HEK293 (cell line): Measurements from ENCODE around the gene NHLRC1.

ENCODE experiments used
- CTCF ChIA-PET: fragments of 350-600 bp; formaldehyde crosslinking; extraction: SDS; loops from one replicate; lab custom pipeline; 2021; ENCODE audit warnings: antibody characterized with exemption; lab: Yijun Ruan, JAX
- POLR2A ChIA-PET: fragments of 300-600 bp; formaldehyde crosslinking; extraction: SDS; loops from one replicate; lab custom pipeline; 2020; ENCODE audit warnings: antibody characterized with exemption, inconsistent platforms; lab: Yijun Ruan, JAX
- H3K27ac ChIP-seq: fragments of 200-500 bp; sonication (Bioruptor generic); 2 replicates; pipeline ENCODE4 v1.5.1; 2014; ENCODE audit warnings: low read depth, low read length, control low read depth, inconsistent platforms; ENCODE audit errors: extremely low read depth
- H3K36me3 ChIP-seq, 2 experiments: fragments of 200-500 bp in 1 of 2; sonication (Bioruptor generic) in 1 of 2; 1 replicate in 1 of 2; 2 replicates in 1 of 2; pipeline ENCODE4 v1.5.1; 2014 to 2017; ENCODE audit warnings: inconsistent platforms in 2 of 2, low read length in 2 of 2; ENCODE audit not compliant: control insufficient read depth in 2 of 2, insufficient read depth in 1 of 2
- H3K4me1 ChIP-seq: fragments of 200-500 bp; sonication (Bioruptor generic); 2 replicates; pipeline ENCODE4 v1.5.1; 2014; ENCODE audit warnings: mild to moderate bottlenecking, low read length, inconsistent platforms; ENCODE audit not compliant: control insufficient read depth, insufficient read depth
- H3K4me3 ChIP-seq: 2 replicates; pipeline ENCODE4 v1.5.1; 2011; ENCODE audit warnings: low read depth, mild to moderate bottlenecking, control low read depth, low read length, moderate library complexity
- H3K9me3 ChIP-seq: fragments of 200-500 bp; sonication (Bioruptor generic); 2 replicates; pipeline ENCODE4 v1.5.1; 2014; ENCODE audit warnings: low read depth, low read length, inconsistent platforms; ENCODE audit not compliant: control insufficient read depth, insufficient read depth
- MEIS1 ChIP-seq: sonication (generic); formaldehyde crosslinking; IDR thresholded peaks from 2 replicates; pipeline ENCODE4 v1.8.1; 2022; ENCODE audit warnings: missing genetic modification reagents, mild to moderate bottlenecking, borderline replicate concordance
- RBAK ChIP-seq: fragments of 450-650 bp; formaldehyde crosslinking; IDR thresholded peaks from 2 replicates; pipeline ENCODE4 v1.5.1; 2016; ENCODE audit warnings: missing biosample characterization, missing genetic modification characterization
- TRIM28 ChIP-seq: IDR thresholded peaks from 2 replicates; pipeline ENCODE4 v1.6.1; 2011; ENCODE audit warnings: low read length, control low read depth, borderline replicate concordance
- TSHZ1 ChIP-seq: fragments of 450-650 bp; formaldehyde crosslinking; IDR thresholded peaks from 2 replicates; pipeline ENCODE4 v1.5.1; 2016; ENCODE audit warnings: missing biosample characterization, missing genetic modification characterization, borderline replicate concordance
- ZBTB7A ChIP-seq: fragments of 450-650 bp; formaldehyde crosslinking; IDR thresholded peaks from 2 replicates; pipeline ENCODE4 v1.5.1; 2016; ENCODE audit warnings: low read depth, missing biosample characterization, missing genetic modification characterization
- ZNF138 ChIP-seq: fragments of 450-650 bp; formaldehyde crosslinking; IDR thresholded peaks from 2 replicates; pipeline ENCODE4 v1.5.1; 2016; ENCODE audit warnings: missing biosample characterization, missing genetic modification characterization, borderline replicate concordance
- ZNF292 ChIP-seq: fragments of 450-650 bp; formaldehyde crosslinking; IDR thresholded peaks from 2 replicates; pipeline ENCODE4 v1.5.1; 2016; ENCODE audit warnings: low read depth, missing biosample characterization, missing genetic modification characterization, borderline replicate concordance
- ZNF366 ChIP-seq: fragments of 450-650 bp; formaldehyde crosslinking; conservative IDR thresholded peaks from 2 replicates; pipeline ENCODE4 v1.5.1; 2016; ENCODE audit warnings: missing biosample characterization, missing genetic modification characterization
- ZNF391 ChIP-seq: fragments of 450-650 bp; formaldehyde crosslinking; IDR thresholded peaks from 2 replicates; pipeline ENCODE4 v1.5.1; 2016; ENCODE audit warnings: low read depth, missing biosample characterization, missing genetic modification characterization, borderline replicate concordance
- ZNF404 ChIP-seq: fragments of 450-650 bp; formaldehyde crosslinking; IDR thresholded peaks from 2 replicates; pipeline ENCODE4 v1.5.1; 2017; ENCODE audit warnings: missing biosample characterization, missing genetic modification characterization
- ZNF560 ChIP-seq: fragments of 450-650 bp; formaldehyde crosslinking; IDR thresholded peaks from 2 replicates; pipeline ENCODE4 v1.5.1; 2017; ENCODE audit warnings: missing biosample characterization, missing genetic modification characterization, borderline replicate concordance
- ZNF596 ChIP-seq: fragments of 450-650 bp; IDR thresholded peaks from 2 replicates; pipeline ENCODE4 v1.5.0; 2018; ENCODE audit warnings: missing biosample characterization, mild to moderate bottlenecking, missing genetic modification characterization, moderate library complexity
- ZNF621 ChIP-seq: fragments of 450-650 bp; formaldehyde crosslinking; IDR thresholded peaks from 2 replicates; pipeline ENCODE4 v1.5.1; 2017; ENCODE audit warnings: missing biosample characterization, missing genetic modification characterization
- ZNF704 ChIP-seq: fragments of 450-650 bp; formaldehyde crosslinking; IDR thresholded peaks from 2 replicates; pipeline ENCODE4 v1.5.1; 2016; ENCODE audit warnings: missing biosample characterization, missing genetic modification characterization
- ZNF830 ChIP-seq: fragments of 450-650 bp; IDR thresholded peaks from 2 replicates; pipeline ENCODE4 v1.5.0; 2018; ENCODE audit warnings: missing biosample characterization, missing genetic modification characterization, low read depth, mild to moderate bottlenecking, moderate library complexity
- ZSCAN16 ChIP-seq: fragments of 450-650 bp; formaldehyde crosslinking; IDR thresholded peaks from 2 replicates; pipeline ENCODE4 v1.5.1; 2016; ENCODE audit warnings: missing biosample characterization, missing genetic modification characterization
- TF ChIP-seq, protein P1 (sequence below): fragments of 450-650 bp; formaldehyde crosslinking; IDR thresholded peaks from 2 replicates; pipeline ENCODE4 v1.5.1; 2016; ENCODE audit warnings: missing biosample characterization, missing genetic modification characterization

The NHLRC1 gene

DNA sequence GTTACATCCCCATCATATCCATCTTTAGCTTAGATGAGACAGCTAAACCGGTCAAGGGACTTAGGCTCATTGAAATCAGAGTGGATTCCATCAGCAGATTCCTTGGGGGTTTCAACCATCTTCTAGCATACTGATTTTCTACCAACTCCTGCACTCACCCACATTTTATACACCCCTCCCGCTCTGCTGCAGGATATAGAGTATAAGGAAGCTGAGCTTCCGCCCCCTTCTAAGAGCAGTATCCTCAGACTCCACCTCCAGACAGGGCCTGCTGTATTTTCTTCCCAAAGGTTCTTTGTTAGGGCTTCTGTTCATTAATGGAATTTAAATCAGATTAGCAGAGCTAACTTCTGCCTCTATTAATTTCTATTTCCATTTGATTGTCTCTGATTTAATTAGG is 9.9 kb upstream of the NHLRC1 start:
- Histone ChIP-seq H3K36me3 (peaks cover 13 to 28% of the 10 kb centered on the region in 2 experiments; a peak in 2 of 3 replicates), H3K27ac (no peak overlapping the region), H3K4me1 (no peaks in the 10 kb centered on the region), H3K4me3 (no peak overlapping the region), H3K9me3 (no peaks in the 10 kb centered on the region)
- TF ChIP-seq TSHZ1 (tag by site-specific recombination), result no peak
- no peak for TF ChIP-seq ZNF596 (tag by site-specific recombination)
- TF ChIP-seq ZNF391, result no peak
- TF ChIP-seq ZNF292 (tag by site-specific recombination), result no peak
- TF ChIP-seq ZNF830, result no peak
- no peak for TF ChIP-seq ZNF560 (tag by site-specific recombination)
- no peak for TF ChIP-seq ZBTB7A
- TF ChIP-seq ZSCAN16 (tag by site-specific recombination), result no peak
- TF ChIP-seq ZNF366 (tag by site-specific recombination), result no peak
- TF ChIP-seq, protein P1, sequence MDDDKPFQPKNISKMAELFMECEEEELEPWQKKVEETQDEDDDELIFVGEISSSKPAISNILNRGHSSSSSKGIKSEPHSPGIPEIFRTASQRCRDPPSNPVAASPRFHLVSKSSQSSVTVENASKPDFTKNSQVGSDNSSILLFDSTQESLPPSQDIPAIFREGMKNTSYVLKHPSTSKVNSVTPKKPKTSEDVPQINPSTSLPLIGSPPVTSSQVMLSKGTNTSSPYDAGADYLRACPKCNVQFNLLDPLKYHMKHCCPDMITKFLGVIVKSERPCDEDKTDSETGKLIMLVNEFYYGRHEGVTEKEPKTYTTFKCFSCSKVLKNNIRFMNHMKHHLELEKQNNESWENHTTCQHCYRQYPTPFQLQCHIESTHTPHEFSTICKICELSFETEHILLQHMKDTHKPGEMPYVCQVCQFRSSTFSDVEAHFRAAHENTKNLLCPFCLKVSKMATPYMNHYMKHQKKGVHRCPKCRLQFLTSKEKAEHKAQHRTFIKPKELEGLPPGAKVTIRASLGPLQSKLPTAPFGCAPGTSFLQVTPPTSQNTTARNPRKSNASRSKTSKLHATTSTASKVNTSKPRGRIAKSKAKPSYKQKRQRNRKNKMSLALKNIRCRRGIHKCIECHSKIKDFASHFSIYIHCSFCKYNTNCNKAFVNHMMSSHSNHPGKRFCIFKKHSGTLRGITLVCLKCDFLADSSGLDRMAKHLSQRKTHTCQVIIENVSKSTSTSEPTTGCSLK, result no peak
- TF ChIP-seq ZNF621 (tag by site-specific recombination), result no peak
- TF ChIP-seq ZNF138 (tag by site-specific recombination), result no peak
- TF ChIP-seq ZNF404, result no peak
- ChIA-PET POLR2A (no interaction called here), CTCF (interaction anchor here (0.7 kb wide), 1 partner anchor 248 kb away, joined by 7 read pairs; no protein-coding TSS in a partner anchor)

- ChIA-PET CTCF (interaction anchor here (1.0 kb wide), 1 partner anchor 377 kb away, joined by 3 read pairs; no protein-coding TSS in a partner anchor), POLR2A (no interaction called here)
- Histone ChIP-seq H3K9me3 (no peaks in the 10 kb centered on the region), H3K27ac (no peak overlapping the region), H3K4me3 (no peak overlapping the region), H3K4me1 (no peaks in the 10 kb centered on the region; the same call in 1 of the 2 replicates), H3K36me3 (peaks cover 6 to 9% of the 10 kb centered on the region in 2 experiments; a peak in 2 of 3 replicates)
- TF ChIP-seq ZNF704 (tag by site-specific recombination) (no peak), RBAK (no peak), TRIM28 (no peak), MEIS1 (CRISPR knock-in tag) (no peak), ZNF138 (tag by site-specific recombination) (no peak)
Measured at GRCh38 chr6:18126121-18126520, 3.6 kb upstream of the NHLRC1 start.
